Lower leg skin (tissue), 4 donors: ENCODE measurements around the gene COL4A1. TPM values are rescaled to one million over a fixed set of nuclear protein-coding genes. Genes with fewer than 3 reads are reported as not detected.

ENCODE experiments used
- DNase-seq, 2 donors: peaks; one replicate each; pipeline ENCODE4 v3.0.0-alpha.2; 2019; ENCODE audit warnings: low spot score in 2 of 2
- H3K4me3 ChIP-seq: fragments of 200-600 bp; sonication (generic); 2 replicates; pipeline ENCODE4 v1.5.1; 2017; ENCODE audit warnings: mild to moderate bottlenecking, low read depth; ENCODE audit not compliant: poor library complexity, severe bottlenecking
- CTCF ChIP-seq, 3 donors: fragments of 450-650 bp; IDR thresholded peaks; one replicate each; pipeline ENCODE4 v1.5.1; 2016; ENCODE audit warnings: antibody characterized with exemption in 3 of 3, mild to moderate bottlenecking in 3 of 3, moderate library complexity in 2 of 3
- POLR2A ChIP-seq, 2 donors: fragments of 450-650 bp; IDR thresholded peaks; one replicate each; pipeline ENCODE4 v1.6.1; 2016 to 2017; ENCODE audit warnings: antibody characterized with exemption in 2 of 2, mild to moderate bottlenecking in 1 of 2, moderate library complexity in 1 of 2
- WGBS, 2 donors: methylation state at CpG; one replicate each; pipeline ENCODE4 v1.1.5; 2018; 5-methylcytosine and 5-hydroxymethylcytosine counted together
- intact Hi-C: fragments of 100-400 bp; cut with DNase I; formaldehyde crosslinking; loops from one replicate; pipeline ENCODE4 v1.15.0; 2023; ENCODE audit warnings: low total_unique reads
- total RNA-seq, 4 donors: library from RNA; depleted of rRNA; stranded (reverse); fragments of >200 nt; gene quantifications; one replicate each; pipeline ENCODE4 v1.1.0, GENCODE V29; 2016

COL4A1 gene
- total RNA-seq, 4 donors from 2014 or later: 41.0 to 105 (median 56.7) TPM

- DNase-seq: peak in 1 of 2 donors; percentile 75
- 82 to 91% methylated on average over 5 to 6 of the region's 8 CpGs for WGBS, 2 donors
- no peak for TF ChIP-seq CTCF (IDR thresholded peaks at IDR 0.05)
- TF ChIP-seq POLR2A (IDR thresholded peaks at IDR 0.05): no peak
- H3K4me3 ChIP-seq: no peak overlapping the region
- intact Hi-C loops: no loop called here
Measured at GRCh38 chr13:110352735-110353134, 45.8 kb upstream of the COL4A1 start.

- TF ChIP-seq POLR2A (IDR thresholded peaks at IDR 0.05): no peak
- no peak for TF ChIP-seq CTCF (IDR thresholded peaks at IDR 0.05)
- DNase-seq: peak in 1 of 2 donors; percentile 68
- no peak overlapping the region for H3K4me3 ChIP-seq
- intact Hi-C loops: no loop called here
- WGBS, 2 donors: 91 to 92% methylated on average over 6 of the region's 6 CpGs
Measured at GRCh38 chr13:110351636-110352420, 44.9 kb upstream of the COL4A1 start.

DNA sequence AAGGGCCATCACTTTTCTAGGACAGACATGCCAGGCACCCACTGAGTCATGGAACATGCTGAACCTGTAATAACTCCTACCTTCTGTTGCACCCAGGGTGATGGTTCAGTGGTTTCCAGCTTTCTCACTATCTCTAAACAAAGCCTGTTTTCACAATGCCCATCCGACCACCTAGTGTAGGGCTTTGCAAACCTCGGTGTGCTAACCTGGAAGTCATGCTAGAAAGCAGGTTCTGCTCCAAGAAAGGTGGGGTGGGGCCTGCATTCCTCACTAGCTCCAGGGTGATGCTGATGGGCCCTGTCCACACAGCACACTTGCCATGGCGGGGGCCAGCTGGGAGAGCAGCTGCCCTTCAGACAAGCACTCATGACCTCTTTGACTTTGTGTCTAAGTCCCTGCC is 43.6 kb upstream of the COL4A1 start:
- WGBS, 2 donors: 82 to 83% methylated on average over 3 of the region's 3 CpGs
- H3K4me3 ChIP-seq: no peak overlapping the region
- intact Hi-C loops: no loop called here
- peak in 1 of 2 donors; percentile 70 for DNase-seq
- TF ChIP-seq POLR2A (IDR thresholded peaks at IDR 0.05) (no peak), CTCF (IDR thresholded peaks at IDR 0.05) (no peak)

GRCh38 chr13:110350049-110350448 is 43.1 kb upstream of the COL4A1 start:
- H3K4me3 ChIP-seq: no peak overlapping the region
- WGBS, 2 donors: 86 to 91% methylated on average over 1 of the region's 1 CpG
- TF ChIP-seq POLR2A (IDR thresholded peaks at IDR 0.05) (no peak), CTCF (IDR thresholded peaks at IDR 0.05) (no peak)
- intact Hi-C loops: no loop called here
- DNase-seq: no peak

GRCh38 chr13:110349239-110349638 is 42.3 kb upstream of the COL4A1 start:
- no peak overlapping the region for H3K4me3 ChIP-seq
- DNase-seq: peak in 1 of 2 donors; percentile 12
- intact Hi-C loops: no loop called here
- TF ChIP-seq CTCF (IDR thresholded peaks at IDR 0.05): no peak
- no peak for TF ChIP-seq POLR2A (IDR thresholded peaks at IDR 0.05)
- WGBS, 2 donors: 83 to 90% methylated on average over 5 of the region's 5 CpGs
